Measurements from ENCODE around the gene GPX7. TPM values are rescaled to one million over a fixed set of nuclear protein-coding genes. Genes with fewer than 3 reads are reported as not detected.

GPX7 gene
- total RNA-seq, 2 experiments from 2014 or later, result 11.7 to 12.5 TPM

DNA sequence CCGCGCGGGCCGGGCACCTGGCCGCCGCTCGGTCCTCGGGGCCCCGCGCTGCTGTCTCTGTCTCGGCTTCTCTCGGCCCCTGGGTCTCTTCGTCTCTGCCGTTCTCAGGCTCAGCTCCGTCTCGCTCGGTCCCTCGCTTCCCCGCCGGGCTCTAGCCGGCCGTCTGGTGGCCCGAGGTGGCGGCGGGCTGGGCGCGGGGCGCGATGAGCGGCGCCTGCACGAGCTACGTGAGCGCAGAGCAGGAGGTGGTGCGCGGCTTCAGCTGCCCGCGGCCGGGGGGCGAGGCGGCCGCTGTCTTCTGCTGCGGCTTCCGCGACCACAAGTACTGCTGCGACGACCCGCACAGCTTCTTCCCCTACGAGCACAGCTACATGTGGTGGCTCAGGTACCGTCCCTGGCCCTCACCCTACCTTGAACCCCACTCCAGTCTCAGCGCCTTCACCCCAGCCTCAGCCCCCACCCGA lies 31.2 kb downstream of the GPX7 start:
- ATAC-seq (ENCODE audit: poor library complexity) (peak; percentile 2), DNase-seq (peak; percentile 15 to 69 (median 29))
- intact Hi-C loops (cut with DNase I, micrococcal nuclease), result loop anchor here in 1 of 2 experiments (2.0 kb wide), 2 partner anchors 31 to 81 kb away; partner anchors contain the start of genes GPX7 and TUT4
- Mint-ChIP-seq H3K4me1 (ENCODE audit: low read depth) (peaks cover 73% of the 10 kb centered on the region), H3K36me3 (ENCODE audit: low read depth) (peaks cover 17% of the 10 kb centered on the region), H3K27me3 (no peaks in the 10 kb centered on the region), H3K9me3 (no peaks in the 10 kb centered on the region), H3K4me3 (peak overlapping the region; percentile 77), H3K27ac (peak overlapping the region; percentile 98)
- Histone ChIP-seq H3K36me3 (ENCODE audit: insufficient read depth, low read length) (no peaks in the 10 kb centered on the region), H3K4me1 (ENCODE audit: insufficient read depth, low read length) (peaks cover 77% of the 10 kb centered on the region), H3K4me3 (ENCODE audit: low read length) (peak overlapping the region; percentile 70), H3K27me3 (ENCODE audit: control insufficient read depth in 1 of 2, insufficient read depth in 2 of 2, low read length in 2 of 2) (no peaks in the 10 kb centered on the region), H3K9me3 (ENCODE audit: control insufficient read depth in 1 of 2, insufficient read depth in 1 of 2, low read length in 2 of 2) (no peaks in the 10 kb centered on the region), H3K27ac (ENCODE audit: low read depth in 1 of 2, low read length in 2 of 2) (peak overlapping the region; percentile 87 to 91)
- ChIA-PET CTCF (interaction anchor here (0.9 to 1.5 kb wide), 3 partner anchors 53 to 229 kb away, joined by 3 read pairs; partner anchors contain the start of genes ORC1 and PRPF38A), POLR2A (interaction anchor here (0.5 to 8.7 kb wide), 24 partner anchors 8 to 602 kb away, joined by 3 to 97 read pairs (median 3); partner anchors contain the start of genes CC2D1B, GPX7 and TUT4)
- TF ChIP-seq, protein P1, sequence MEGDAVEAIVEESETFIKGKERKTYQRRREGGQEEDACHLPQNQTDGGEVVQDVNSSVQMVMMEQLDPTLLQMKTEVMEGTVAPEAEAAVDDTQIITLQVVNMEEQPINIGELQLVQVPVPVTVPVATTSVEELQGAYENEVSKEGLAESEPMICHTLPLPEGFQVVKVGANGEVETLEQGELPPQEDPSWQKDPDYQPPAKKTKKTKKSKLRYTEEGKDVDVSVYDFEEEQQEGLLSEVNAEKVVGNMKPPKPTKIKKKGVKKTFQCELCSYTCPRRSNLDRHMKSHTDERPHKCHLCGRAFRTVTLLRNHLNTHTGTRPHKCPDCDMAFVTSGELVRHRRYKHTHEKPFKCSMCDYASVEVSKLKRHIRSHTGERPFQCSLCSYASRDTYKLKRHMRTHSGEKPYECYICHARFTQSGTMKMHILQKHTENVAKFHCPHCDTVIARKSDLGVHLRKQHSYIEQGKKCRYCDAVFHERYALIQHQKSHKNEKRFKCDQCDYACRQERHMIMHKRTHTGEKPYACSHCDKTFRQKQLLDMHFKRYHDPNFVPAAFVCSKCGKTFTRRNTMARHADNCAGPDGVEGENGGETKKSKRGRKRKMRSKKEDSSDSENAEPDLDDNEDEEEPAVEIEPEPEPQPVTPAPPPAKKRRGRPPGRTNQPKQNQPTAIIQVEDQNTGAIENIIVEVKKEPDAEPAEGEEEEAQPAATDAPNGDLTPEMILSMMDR (IDR thresholded peaks at IDR 0.05), result no peak

DNA sequence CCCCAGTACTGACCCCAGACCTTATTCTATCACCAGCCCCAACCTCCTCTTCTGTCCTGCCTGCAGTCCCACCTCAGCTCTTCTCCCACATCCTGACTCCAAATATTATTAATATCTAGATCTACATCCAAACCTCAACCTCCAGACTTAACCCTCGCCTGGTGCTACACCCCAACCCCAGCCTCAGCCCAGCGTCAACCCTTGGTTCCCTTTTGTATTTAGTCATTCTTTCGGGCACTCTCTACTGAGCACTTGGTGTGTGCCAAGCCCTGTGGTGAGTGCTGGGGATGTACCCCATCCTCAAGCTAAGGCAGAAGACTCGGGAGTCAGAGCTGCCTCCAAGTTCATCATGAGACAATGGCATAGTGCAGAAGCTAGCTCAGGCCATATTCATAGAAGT lies 31.9 kb downstream of the GPX7 start:
- intact Hi-C loops (cut with DNase I, micrococcal nuclease), result no loop called here
- peak overlapping the region; percentile 98 for H3K27ac Mint-ChIP-seq
- Histone ChIP-seq H3K9me3 (ENCODE audit: control insufficient read depth in 1 of 2, insufficient read depth in 1 of 2, low read length in 2 of 2) (no peaks in the 10 kb centered on the region), H3K27ac (ENCODE audit: low read depth in 1 of 2, low read length in 2 of 2) (peak overlapping the region; percentile 87 to 91), H3K4me1 (ENCODE audit: insufficient read depth, low read length) (peaks cover 85% of the 10 kb centered on the region), H3K36me3 (ENCODE audit: insufficient read depth, low read length) (no peaks in the 10 kb centered on the region), H3K4me3 (ENCODE audit: low read length) (peak overlapping the region; percentile 70), H3K27me3 (ENCODE audit: control insufficient read depth in 1 of 2, insufficient read depth in 2 of 2, low read length in 2 of 2) (no peaks in the 10 kb centered on the region)
- ATAC-seq (ENCODE audit: poor library complexity) (no peak), DNase-seq (peak in 3 of 14 experiments; percentile 35 to 42 (median 38))
- ChIA-PET POLR2A (interaction anchor here (0.9 to 8.7 kb wide), 16 partner anchors 9 to 268 kb away, joined by 3 to 97 read pairs (median 5); partner anchors contain the start of genes CC2D1B, GPX7, TUT4 and ZYG11B), CTCF (interaction anchor here (1.2 to 1.5 kb wide), 2 partner anchors 52 to 230 kb away, joined by 3 read pairs; partner anchors contain the start of genes ORC1 and PRPF38A)
- TF ChIP-seq, protein P1 (IDR thresholded peaks at IDR 0.05), result no peak
- peak overlapping the region; percentile 77 for H3K4me3 Mint-ChIP-seq
- H3K36me3 Mint-ChIP-seq (ENCODE audit: low read depth), result peaks cover 20% of the 10 kb centered on the region
- no peaks in the 10 kb centered on the region for H3K27me3 Mint-ChIP-seq
- no peaks in the 10 kb centered on the region for H3K9me3 Mint-ChIP-seq
- peaks cover 79% of the 10 kb centered on the region for H3K4me1 Mint-ChIP-seq (ENCODE audit: low read depth)

DNA sequence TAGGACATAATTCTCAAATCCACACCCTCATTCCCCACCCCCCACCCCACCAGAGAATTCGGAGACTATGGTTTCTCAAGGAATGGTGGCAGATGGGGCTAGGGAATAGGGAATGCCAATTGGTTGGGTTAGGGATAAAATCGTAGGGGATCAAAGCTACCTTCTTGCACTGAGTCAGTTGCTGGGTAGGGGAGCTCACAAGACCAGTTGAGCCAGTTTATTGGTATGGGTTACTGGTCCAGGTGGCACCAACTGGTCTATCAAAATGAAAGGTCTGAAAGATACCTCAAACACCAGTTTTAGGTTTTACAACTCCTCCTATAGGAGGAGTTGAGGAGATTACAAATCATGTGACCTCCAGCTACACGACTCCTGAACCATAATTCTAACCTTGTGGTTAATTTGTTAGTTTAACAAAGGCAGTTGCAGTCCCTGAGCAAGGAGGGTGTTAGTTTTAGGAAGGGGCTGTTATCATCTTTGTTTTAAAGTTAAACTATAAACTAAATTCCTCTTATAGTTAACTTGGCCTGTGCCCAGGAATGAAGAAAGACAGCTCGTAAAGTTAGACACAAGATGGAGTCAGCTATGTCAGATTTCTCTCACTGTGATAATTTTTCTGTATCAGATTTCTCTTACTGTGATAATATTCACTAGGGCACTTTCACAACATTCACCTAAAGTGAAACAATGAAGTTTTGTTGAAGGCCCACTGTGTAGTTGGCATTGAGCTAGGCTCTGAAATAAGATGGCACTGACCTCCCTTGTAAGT lies 33.3 kb downstream of the GPX7 start:
- peak overlapping the region; percentile 76 to 91 for H3K27ac ChIP-seq (ENCODE audit: low read depth in 1 of 2, low read length in 2 of 2)
- Mint-ChIP-seq H3K4me1 (ENCODE audit: low read depth) (peaks cover 80% of the 10 kb centered on the region), H3K36me3 (ENCODE audit: low read depth) (peaks cover 27% of the 10 kb centered on the region), H3K27ac (peak overlapping the region; percentile 98), H3K27me3 (no peaks in the 10 kb centered on the region), H3K9me3 (no peaks in the 10 kb centered on the region), H3K4me3 (peak overlapping the region; percentile 77)
- peak in 3 of 14 experiments; percentile 48 to 74 (median 56) for DNase-seq
- H3K36me3 ChIP-seq (ENCODE audit: insufficient read depth, low read length), result peaks cover 8% of the 10 kb centered on the region
- H3K27me3 ChIP-seq (ENCODE audit: control insufficient read depth in 1 of 2, insufficient read depth in 2 of 2, low read length in 2 of 2), result no peaks in the 10 kb centered on the region
- intact Hi-C loops (cut with DNase I, micrococcal nuclease), result loop anchor here in 1 of 2 experiments (2.0 kb wide), 2 partner anchors 51 to 83 kb away; partner anchors contain the start of gene TUT4
- H3K4me1 ChIP-seq (ENCODE audit: insufficient read depth, low read length), result peaks cover 89% of the 10 kb centered on the region
- no peaks in the 10 kb centered on the region for H3K9me3 ChIP-seq (ENCODE audit: control insufficient read depth in 1 of 2, insufficient read depth in 1 of 2, low read length in 2 of 2)
- H3K4me3 ChIP-seq (ENCODE audit: low read length), result no peak overlapping the region
- CTCF ChIA-PET, result interaction anchor here (0.9 kb wide), 1 partner anchor 51 kb away, joined by 5 read pairs; no protein-coding TSS in a partner anchor
- TF ChIP-seq, protein P1 (IDR thresholded peaks at IDR 0.05), result no peak
- no peak for ATAC-seq (ENCODE audit: poor library complexity)
- POLR2A ChIA-PET, result interaction anchor here (0.6 to 8.7 kb wide), 11 partner anchors 14 to 231 kb away, joined by 3 to 97 read pairs (median 5); partner anchors contain the start of genes GPX7, ORC1, PRPF38A and TUT4

All from CD4-positive, alpha-beta T cell (primary cell).